Ramos (cell line): ENCODE data around the gene NSG1.

Experiments used
- in situ Hi-C: fragments of 300-500 bp; cut with MboI; formaldehyde crosslinking; loops from one replicate; pipeline ENCODE4 v1.14.3; 2022; ENCODE audit warnings: low sequenced_read_pairs; ENCODE audit not compliant: unreplicated experiment

NSG1 gene

GRCh38 chr4:4428966-4429875, 42.3 kb downstream of the NSG1 start:
- in situ Hi-C loops = loop anchor here (10.0 kb wide), 1 partner anchor 174 kb away; no protein-coding TSS in a partner anchor

GRCh38 chr4:4430492-4431195, 43.7 kb downstream of the NSG1 start:
- in situ Hi-C loops = no loop called here

GRCh38 chr4:4432341-4433125, 45.6 kb downstream of the NSG1 start:
- in situ Hi-C loops = no loop called here

DNA sequence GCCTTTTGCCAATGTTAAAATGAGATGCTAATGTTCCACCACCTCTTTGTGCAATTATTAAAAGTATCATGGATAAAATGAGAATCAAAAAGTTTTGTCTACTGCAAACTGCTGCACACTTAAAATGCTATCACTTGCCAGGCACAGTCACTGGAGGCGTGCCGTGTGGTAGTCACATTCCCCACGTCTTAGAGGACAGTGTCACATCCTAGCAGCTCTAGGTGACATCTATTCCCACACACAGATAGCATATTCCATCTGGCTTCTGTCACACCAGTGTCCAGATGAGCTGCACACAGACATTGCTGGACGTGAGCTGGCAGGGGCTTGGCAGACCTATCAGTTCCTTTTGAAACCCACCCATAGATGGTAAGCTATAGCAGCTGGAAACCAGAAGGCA, 47.0 kb downstream of the NSG1 start:
- in situ Hi-C loops = no loop called here

DNA sequence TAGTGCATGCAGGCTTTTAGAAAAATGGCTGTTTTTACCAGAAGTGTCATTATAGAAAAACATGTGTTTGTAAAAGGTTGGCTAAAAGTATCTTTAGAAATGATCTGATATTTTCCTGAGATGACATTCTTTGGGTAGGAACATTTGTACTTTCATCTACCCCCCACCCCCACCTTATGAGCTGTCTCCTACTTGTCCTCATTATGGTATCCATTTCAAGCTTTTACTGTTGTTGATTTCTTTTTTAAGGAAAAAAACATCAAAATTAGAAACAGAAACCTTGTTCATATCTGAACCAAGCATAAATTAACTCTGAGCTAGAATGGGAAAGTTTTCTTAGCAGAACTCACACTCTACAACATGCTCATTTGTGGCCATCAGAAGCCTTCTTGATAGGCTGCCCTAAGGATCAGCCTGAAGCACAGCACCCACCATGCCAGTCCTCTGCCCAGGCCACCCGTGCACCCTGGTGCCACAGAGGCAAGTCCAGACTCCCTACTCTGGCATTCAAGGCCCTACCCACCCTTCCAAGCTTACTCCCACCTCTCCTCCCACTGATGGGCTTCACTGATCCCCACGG, 49.4 kb downstream of the NSG1 start:
- in situ Hi-C loops = no loop called here

- in situ Hi-C loops = no loop called here
Observed at GRCh38 chr4:4437798-4438470, 51.0 kb downstream of the NSG1 start.

DNA sequence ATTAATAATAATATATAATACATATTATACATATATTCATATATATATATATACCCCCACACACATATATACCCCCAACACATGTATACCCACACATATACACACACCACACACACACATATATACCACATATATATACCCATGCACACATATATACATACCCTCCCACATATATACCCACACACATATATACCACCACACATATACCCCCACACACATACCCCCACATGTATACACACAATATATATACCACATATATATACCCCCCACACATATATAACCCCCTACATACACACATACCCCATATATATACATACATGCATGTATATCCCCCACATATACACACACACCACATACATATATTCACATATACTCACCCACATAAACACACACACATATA, 52.0 kb downstream of the NSG1 start:
- in situ Hi-C loops = no loop called here

DNA sequence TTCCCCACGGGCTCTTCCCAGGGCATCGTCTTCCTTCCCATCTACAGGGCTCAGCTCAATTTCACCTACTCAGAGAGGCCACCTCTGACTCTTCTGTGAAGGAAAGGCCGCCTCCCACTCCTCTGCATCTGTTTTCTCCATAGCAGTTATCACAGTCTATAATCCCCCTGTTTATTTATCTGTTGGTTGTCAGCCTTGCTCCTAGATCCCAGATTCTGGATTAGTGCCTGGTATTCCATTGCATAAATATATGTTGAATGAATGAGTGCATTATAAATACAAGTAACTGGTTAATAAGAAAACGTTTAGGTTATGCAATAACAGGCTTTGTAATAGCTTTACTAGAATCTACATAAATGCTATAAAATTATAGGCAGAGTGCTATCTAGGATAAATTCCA, 52.9 kb downstream of the NSG1 start:
- in situ Hi-C loops = no loop called here

- in situ Hi-C loops = no loop called here
Observed at GRCh38 chr4:4440333-4441061, 53.6 kb downstream of the NSG1 start.

DNA sequence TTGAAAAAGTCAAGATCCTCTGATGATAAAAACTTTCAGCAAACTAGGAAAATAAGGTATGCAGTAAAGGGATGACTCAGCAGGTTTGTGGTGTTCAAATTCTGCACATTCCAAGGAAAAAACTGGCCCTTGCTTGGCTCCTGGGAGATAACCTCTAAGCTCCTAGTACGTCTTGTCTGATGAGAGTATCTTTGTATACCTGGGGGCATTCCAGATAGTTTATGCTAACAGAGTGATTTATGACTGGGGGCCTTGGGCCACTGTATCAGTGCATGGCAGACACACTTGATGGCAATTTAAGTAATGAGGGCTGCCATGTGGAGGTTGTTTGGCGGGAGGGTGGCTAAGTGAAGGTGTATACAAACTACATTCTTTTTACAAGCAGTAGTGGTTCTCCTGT, 56.9 kb downstream of the NSG1 start:
- in situ Hi-C loops = no loop called here

DNA sequence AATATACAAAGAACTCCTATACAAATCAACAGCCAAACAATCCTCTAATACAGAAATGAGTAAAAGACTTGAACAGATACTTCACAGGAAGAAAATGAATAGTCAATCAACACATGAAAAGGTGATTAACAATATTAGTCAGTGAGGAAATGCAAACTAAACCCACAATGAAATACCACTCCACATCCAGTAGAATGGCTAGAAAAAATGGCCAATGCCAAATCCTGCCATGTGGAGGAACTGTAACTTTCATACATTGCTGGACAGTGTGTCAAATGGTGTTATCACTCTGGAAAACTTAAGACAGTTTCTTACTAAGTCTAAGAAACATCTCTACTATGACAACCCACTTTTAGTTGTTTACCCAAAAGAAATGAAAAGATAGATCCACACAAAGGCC, 59.5 kb downstream of the NSG1 start:
- in situ Hi-C loops = no loop called here

DNA sequence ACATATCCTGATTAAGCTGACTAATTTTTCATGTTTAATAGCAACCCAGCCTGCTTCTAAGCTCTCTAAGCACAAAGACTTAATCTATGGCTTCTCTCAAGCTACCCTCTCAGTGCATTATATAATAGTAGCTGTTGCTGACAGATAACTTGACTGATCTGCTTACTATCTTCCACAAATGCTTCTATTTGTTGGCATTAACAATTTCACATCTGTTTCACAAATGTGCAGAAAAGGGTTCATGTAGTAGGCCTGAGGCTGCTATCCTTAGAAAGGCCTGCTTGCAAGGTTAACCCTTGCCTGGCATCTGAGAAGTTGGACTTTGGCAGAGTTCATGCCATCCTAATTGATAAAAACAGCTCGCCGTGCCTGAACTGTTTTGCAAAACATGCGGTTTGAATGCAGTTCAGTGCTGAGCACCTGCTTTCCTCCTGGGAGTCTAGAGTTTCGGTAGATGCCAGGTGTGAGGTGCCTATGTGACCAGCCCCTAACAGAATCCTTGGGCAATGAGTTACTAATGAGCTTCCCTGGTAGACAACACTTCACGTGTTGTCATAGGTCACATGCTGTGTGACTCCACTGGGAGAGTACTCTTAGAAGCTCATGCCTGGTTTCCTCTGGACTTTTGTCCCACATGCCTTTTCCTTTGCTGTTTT, 68.4 kb downstream of the NSG1 start:
- in situ Hi-C loops = no loop called here

DNA sequence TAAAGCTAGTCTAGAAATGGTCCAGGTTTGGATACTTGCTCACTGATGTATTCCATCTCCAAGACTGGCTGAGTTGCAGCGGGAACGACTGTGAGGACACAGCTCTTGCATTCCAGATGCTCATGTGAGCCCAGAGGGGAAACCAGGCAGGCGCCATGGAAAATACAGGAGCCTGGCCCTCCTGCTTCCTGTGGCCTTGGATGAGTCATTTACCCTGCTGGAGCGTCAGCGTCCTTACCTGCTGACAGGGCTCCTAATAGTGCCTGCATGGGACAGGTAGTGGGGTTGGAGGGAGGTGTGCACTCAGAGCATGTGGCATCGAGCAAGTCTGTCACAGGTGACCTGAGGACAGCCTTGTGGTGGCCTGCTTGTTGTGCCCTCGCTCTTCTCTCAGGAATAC, 69.4 kb downstream of the NSG1 start:
- in situ Hi-C loops = no loop called here

DNA sequence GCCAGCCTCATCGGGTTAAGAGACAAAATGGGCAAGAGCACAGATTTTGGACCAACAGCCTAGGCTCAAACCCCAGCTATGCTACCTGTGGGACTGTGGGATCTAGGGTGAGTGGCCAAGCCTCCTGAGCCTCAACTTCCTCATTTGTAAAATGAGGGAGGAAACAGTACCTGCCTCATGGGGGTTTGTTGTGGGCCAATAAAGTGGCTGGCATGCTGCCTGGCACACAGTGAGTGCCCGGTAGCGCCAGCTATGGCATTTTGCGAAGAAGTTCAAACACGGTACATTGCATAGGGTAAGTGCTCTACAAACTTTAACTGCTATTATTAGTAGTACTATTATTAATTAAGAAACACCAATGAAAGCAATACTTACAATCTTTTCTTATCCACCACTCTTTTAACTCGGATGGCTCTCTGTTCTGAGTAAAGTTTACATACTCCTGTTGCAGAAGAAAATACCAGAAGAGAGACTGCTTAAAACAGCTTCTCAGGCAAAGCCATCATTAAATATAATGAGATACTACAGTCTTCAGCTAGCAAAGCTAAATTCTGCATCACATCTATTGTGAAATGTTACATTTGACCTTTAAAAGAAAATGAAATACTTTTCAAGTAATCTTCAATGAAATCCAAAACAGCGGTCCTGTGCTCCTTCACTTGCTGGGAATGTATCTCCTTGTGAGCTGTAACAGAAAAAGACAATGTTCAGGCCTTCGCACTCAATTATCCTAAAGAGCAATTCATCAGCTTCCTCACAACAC, 70.1 kb downstream of the NSG1 start:
- in situ Hi-C loops = no loop called here

GRCh38 chr4:4457803-4458553, 71.1 kb downstream of the NSG1 start:
- in situ Hi-C loops = no loop called here

DNA sequence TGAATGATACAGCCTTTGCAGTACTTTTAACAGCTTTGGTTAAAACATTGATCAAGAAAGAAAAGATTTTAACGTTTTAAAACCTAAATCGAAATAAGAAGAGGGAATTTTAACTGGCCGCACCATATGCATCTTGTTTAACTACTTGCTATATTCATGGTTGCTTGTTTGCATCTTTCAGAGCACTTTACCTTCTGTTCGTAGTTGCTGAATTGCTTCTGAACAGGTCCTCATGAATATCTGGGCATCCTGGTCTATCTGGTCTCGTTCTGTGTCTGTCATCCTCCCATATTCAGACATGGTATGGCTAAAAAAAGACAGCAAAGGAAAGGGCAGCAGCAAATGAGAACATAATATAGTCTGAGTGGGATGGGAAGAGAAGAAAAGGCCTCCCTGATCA, 72.3 kb downstream of the NSG1 start:
- in situ Hi-C loops = no loop called here

- in situ Hi-C loops = no loop called here
Observed at GRCh38 chr4:4460759-4461158, 73.9 kb downstream of the NSG1 start.
